H1 (cell line): ENCODE measurements around the gene ARMC3. TPM values are rescaled to one million over a fixed set of nuclear protein-coding genes. Genes with fewer than 3 reads are reported as not detected.

ENCODE experiments used
- CTCF ChIA-PET: fragments of 300-600 bp; sonication (Branson Sonifier 250); formaldehyde crosslinking; loops from one replicate; lab custom pipeline; 2021; ENCODE audit not compliant: partially characterized antibody; lab: Charles Lee
- POLR2A ChIA-PET: fragments of 300-600 bp; sonication (Branson Sonifier 250); formaldehyde crosslinking; loops from one replicate; lab custom pipeline; 2021; ENCODE audit warnings: inconsistent platforms; ENCODE audit not compliant: partially characterized antibody; lab: Charles Lee
- DNase-seq, 2 experiments: peaks; one replicate each; pipeline versions ENCODE4 v3.0.0 to v3.0.0-alpha.2; 2010 to 2022; ENCODE audit warnings: low spot score in 2 of 2, low read depth in 1 of 2, mixed read lengths in 1 of 2
- FAIRE-seq: peaks from 2 replicates; lab custom pipeline; 2011; peaks lifted over from hg19 to GRCh38; lab: Jason Lieb, UNC
- H2AFZ ChIP-seq: 2 replicates; pipeline ENCODE4 v1.8.1; 2012; ENCODE audit warnings: low read length, inconsistent platforms
- H2AK5ac ChIP-seq: 2 replicates; pipeline ENCODE4 v1.6.1; 2013; ENCODE audit warnings: low read depth, low read length
- H2BK120ac ChIP-seq: replicated peaks from 2 replicates; pipeline ENCODE3; 2013; ENCODE audit warnings: low read depth, low read length, inconsistent platforms
- H2BK12ac ChIP-seq: 2 replicates; pipeline ENCODE4 v1.6.1; 2013; ENCODE audit warnings: low read depth, low read length
- H2BK15ac ChIP-seq: 2 replicates; pipeline ENCODE4 v1.6.1; 2013; ENCODE audit warnings: low read length
- H2BK20ac ChIP-seq: 2 replicates; pipeline ENCODE4 v1.6.1; 2013; ENCODE audit warnings: low read length
- H2BK5ac ChIP-seq: 2 replicates; pipeline ENCODE4 v1.6.1; 2013; ENCODE audit warnings: low read depth, low read length
- H3K14ac ChIP-seq: 2 replicates; pipeline ENCODE4 v1.6.1; 2013; ENCODE audit warnings: inconsistent platforms; ENCODE audit not compliant: insufficient read length
- H3K18ac ChIP-seq: 2 replicates; pipeline ENCODE4 v1.6.1; 2013; ENCODE audit warnings: low read length; ENCODE audit errors: extremely low read depth
- H3K23ac ChIP-seq: 2 replicates; pipeline ENCODE4 v1.6.1; 2013; ENCODE audit warnings: inconsistent platforms; ENCODE audit not compliant: insufficient read length
- H3K23me2 ChIP-seq: 2 replicates; pipeline ENCODE4 v1.6.1; 2013; ENCODE audit warnings: low read depth, low read length
- H3K27ac ChIP-seq: 2 replicates; pipeline ENCODE4 v1.6.1; 2011; ENCODE audit warnings: low read depth, low read length, inconsistent platforms
- H3K27me3 ChIP-seq, 4 experiments: replicated peaks in 1 of 4; 1 replicate in 1 of 4; 2 replicates in 3 of 4; pipeline versions ENCODE4 v1.6.1 to v1.8.1; 2011 to 2013; ENCODE audit warnings: low read length in 3 of 4, mild to moderate bottlenecking in 3 of 4, inconsistent platforms in 2 of 4, mixed read lengths in 2 of 4, moderate library complexity in 1 of 4; ENCODE audit not compliant: control insufficient read depth in 3 of 4, insufficient read depth in 3 of 4; ENCODE audit errors: extremely low read depth in 1 of 4
- H3K36me3 ChIP-seq, 4 experiments: 2 replicates each; pipeline versions ENCODE4 v1.6.1 to v1.8.1; 2011 to 2013; ENCODE audit warnings: mild to moderate bottlenecking in 4 of 4, low read length in 3 of 4, moderate library complexity in 2 of 4, control low read depth in 1 of 4, inconsistent platforms in 1 of 4; ENCODE audit not compliant: insufficient read depth in 4 of 4, control insufficient read depth in 2 of 4
- H3K4ac ChIP-seq: replicated peaks from 2 replicates; pipeline ENCODE3; 2013; ENCODE audit warnings: low read length, low read depth, mixed read lengths, inconsistent platforms; ENCODE audit not compliant: insufficient read length
- H3K4me1 ChIP-seq, 4 experiments: replicated peaks in 1 of 4; 1 replicate in 1 of 4; 2 replicates in 3 of 4; pipeline versions ENCODE4 v1.6.1 to v1.8.1; 2011 to 2013; ENCODE audit warnings: low read length in 3 of 4, inconsistent platforms in 2 of 4, mixed read lengths in 1 of 4; ENCODE audit not compliant: insufficient read depth in 4 of 4, control insufficient read depth in 3 of 4
- H3K4me2 ChIP-seq, 2 experiments: 2 replicates each; pipeline versions ENCODE4 v1.6.1 to v1.8.1; 2011 to 2013; ENCODE audit warnings: low read depth in 2 of 2, low read length in 2 of 2, control low read depth in 1 of 2, inconsistent platforms in 1 of 2, mild to moderate bottlenecking in 1 of 2; ENCODE audit not compliant: insufficient read depth in 1 of 2
- H3K4me3 ChIP-seq, 4 experiments: fragments of 200-600, 300-600 bp in 1 of 4; sonication (generic), shearing (Covaris generic), sonication (Bioruptor Twin) in 1 of 4; 2 replicates each; pipeline versions ENCODE4 v1.5.1 to v1.8.1; 2011 to 2016; ENCODE audit warnings: low read length in 4 of 4, low read depth in 3 of 4, control low read depth in 2 of 4, inconsistent platforms in 2 of 4, mild to moderate bottlenecking in 2 of 4, mixed read lengths in 1 of 4, moderate library complexity in 1 of 4; ENCODE audit not compliant: insufficient read depth in 2 of 4; ENCODE audit errors: extremely low read depth in 1 of 4
- H3K56ac ChIP-seq: replicated peaks from 2 replicates; pipeline ENCODE3; 2013; ENCODE audit warnings: low read depth, mild to moderate bottlenecking, mixed read lengths, low read length, inconsistent platforms; ENCODE audit not compliant: insufficient read length
- H3K79me1 ChIP-seq: 2 replicates; pipeline ENCODE4 v1.6.1; 2013; ENCODE audit warnings: low read depth, low read length, control low read depth
- H3K79me2 ChIP-seq, 2 experiments: 2 replicates each; pipeline versions ENCODE4 v1.6.1 to v1.8.1; 2012 to 2013; ENCODE audit warnings: low read length in 2 of 2, mild to moderate bottlenecking in 2 of 2, inconsistent platforms in 1 of 2; ENCODE audit not compliant: insufficient read depth in 2 of 2, control insufficient read depth in 1 of 2
- H3K9ac ChIP-seq, 4 experiments: replicated peaks in 1 of 4; 1 replicate in 1 of 4; 2 replicates in 3 of 4; pipeline versions ENCODE4 v1.6.1 to v1.8.1; 2011 to 2013; ENCODE audit warnings: low read depth in 3 of 4, low read length in 3 of 4, control low read depth in 2 of 4, mild to moderate bottlenecking in 2 of 4, moderate library complexity in 2 of 4, inconsistent platforms in 1 of 4; ENCODE audit errors: extremely low read depth in 1 of 4
- H3K9me3 ChIP-seq, 2 experiments: 2 replicates each; pipeline versions ENCODE4 v1.6.1 to v1.8.1; 2012 to 2013; ENCODE audit warnings: mild to moderate bottlenecking in 2 of 2, moderate library complexity in 2 of 2, control low read depth in 1 of 2, inconsistent platforms in 1 of 2, low read depth in 1 of 2, low read length in 1 of 2, mixed read lengths in 1 of 2; ENCODE audit not compliant: insufficient read depth in 2 of 2
- H4K20me1 ChIP-seq, 2 experiments: replicated peaks in 1 of 2; 2 replicates each; pipeline versions ENCODE3 to v1.8.1; 2011 to 2013; ENCODE audit warnings: inconsistent platforms in 2 of 2, low read length in 2 of 2, mild to moderate bottlenecking in 1 of 2; ENCODE audit not compliant: insufficient read depth in 2 of 2, control insufficient read depth in 1 of 2
- H4K5ac ChIP-seq: 2 replicates; pipeline ENCODE4 v1.6.1; 2013; ENCODE audit warnings: low read length, low read depth, mixed read lengths, inconsistent platforms; ENCODE audit not compliant: insufficient read length
- H4K8ac ChIP-seq: 2 replicates; pipeline ENCODE4 v1.8.0; 2013; ENCODE audit warnings: mild to moderate bottlenecking, moderate library complexity, low read length, inconsistent platforms; ENCODE audit not compliant: insufficient read depth; ENCODE audit errors: extremely low read depth
- H4K91ac ChIP-seq: replicated peaks from 2 replicates; pipeline ENCODE3; 2013; ENCODE audit warnings: low read length, mixed read lengths, inconsistent platforms; ENCODE audit not compliant: insufficient read length
- WGBS, 2 experiments: shearing (Covaris generic) in 1 of 2; methylation state at CpG; one replicate each; pipeline versions ENCODE4 v1.1.6 to v1.1.7; 2013 to 2015; ENCODE audit warnings: low lambda C conversion rate in 2 of 2, mixed read lengths in 2 of 2, inconsistent platforms in 1 of 2, low coverage in 1 of 2, missing lambda C conversion rate in 1 of 2; ENCODE audit not compliant: insufficient replicate concordance in 2 of 2, insufficient coverage in 1 of 2, insufficient read length in 1 of 2; ENCODE audit errors: extremely low coverage in 1 of 2, missing lambda C conversion rate in 1 of 2; 5-methylcytosine and 5-hydroxymethylcytosine counted together
- polyA plus RNA-seq, 7 experiments: library from polyadenylated mRNA; depleted of rRNA in 3 of 7; stranded (reverse) in 5 of 7; unstranded in 2 of 7; fragments of >200 nt in 5 of 7; fragments of 200-250 nt in 2 of 7; gene quantifications; 1 replicate in 5 of 7; 2 replicates in 1 of 7; 4 replicates in 1 of 7; pipeline versions ENCODE4 v1.2.1 to v1.2.3, GENCODE V29; 2011 to 2013; ENCODE audit warnings: missing spikeins in 2 of 7, mixed read lengths in 2 of 7
- total RNA-seq: library from RNA; stranded (reverse); fragmentation: NEBNext Ultra II Directional; extraction: Animal tissue kit (Norgen Biotek cat#: 25700); gene quantifications from 2 replicates; pipeline ENCODE4 v1.2.1, GENCODE V29; 2021
- TF ChIP-seq, protein P1 (sequence below): IDR thresholded peaks from 2 replicates; pipeline ENCODE4 v1.6.1; 2012; ENCODE audit warnings: inconsistent platforms

ARMC3 gene
- total and polyA plus RNA-seq, 2 of the 8 experiments (the other 6 are each of a cell fraction or from before 2014, with no cell fraction given): 0.15 TPM

DNA sequence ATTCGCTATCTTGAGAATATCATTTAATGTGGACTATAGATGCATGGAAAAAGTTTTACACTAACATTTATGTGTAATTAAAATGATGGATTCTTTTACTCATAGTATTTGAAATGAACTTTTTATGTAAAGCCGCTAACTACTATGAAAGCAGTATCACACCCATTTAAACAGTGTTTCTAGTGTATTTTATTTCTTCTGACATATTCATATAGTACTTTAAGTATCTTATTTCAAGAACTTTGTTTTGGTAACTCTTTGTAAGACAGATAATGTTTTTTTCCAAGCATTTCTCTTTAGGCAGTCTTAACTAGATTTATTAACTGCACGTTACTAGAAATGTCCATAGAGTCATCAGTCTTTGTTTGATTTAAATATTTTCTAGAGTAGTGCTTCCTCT is 12.5 kb upstream of the ARMC3 start:
- Histone ChIP-seq H4K91ac (no peak overlapping the region), H3K27ac (no peak overlapping the region), H4K20me1 (no peaks in the 10 kb centered on the region), H2BK120ac (no peak overlapping the region), H3K14ac (no peak overlapping the region), H3K23ac (no peak overlapping the region), H3K18ac (no peak overlapping the region), H3K36me3 (no peaks in the 10 kb centered on the region), H3K79me1 (no peaks in the 10 kb centered on the region), H2BK5ac (no peak overlapping the region), H3K23me2 (no peaks in the 10 kb centered on the region), H2AFZ (no peak overlapping the region), H4K8ac (no peak overlapping the region), H3K9ac (no peak overlapping the region), H3K56ac (no peak overlapping the region), H3K27me3 (no peaks in the 10 kb centered on the region), H2BK20ac (no peak overlapping the region), H3K4me1 (no peaks in the 10 kb centered on the region), H2BK12ac (no peak overlapping the region), H2BK15ac (no peak overlapping the region), H3K4me2 (no peak overlapping the region), H3K79me2 (no peaks in the 10 kb centered on the region), H3K4me3 (no peak overlapping the region), H3K9me3 (0 out of 4 replicates have a peak, but pooled peaks cover 0 to 3% of the 10 kb centered on the region in 2 experiments), H3K4ac (no peak overlapping the region), H2AK5ac (no peak overlapping the region), H4K5ac (no peak overlapping the region)
- ChIA-PET POLR2A (no interaction called here), CTCF (interaction anchor here (0.7 to 0.9 kb wide), 2 partner anchors 12 to 1649 kb away, joined by 3 read pairs; no protein-coding TSS in a partner anchor)
- FAIRE-seq (no peak), DNase-seq (no peak)
- WGBS, 2 experiments: 89% methylated on average over 3 of the region's 3 CpGs; no CpG with 5 or more reads in 1 of the 2 experiments
- TF ChIP-seq, protein P1, sequence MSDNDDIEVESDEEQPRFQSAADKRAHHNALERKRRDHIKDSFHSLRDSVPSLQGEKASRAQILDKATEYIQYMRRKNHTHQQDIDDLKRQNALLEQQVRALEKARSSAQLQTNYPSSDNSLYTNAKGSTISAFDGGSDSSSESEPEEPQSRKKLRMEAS: no peak
